IMR-90 (cell line): Measurements from ENCODE around the gene OSCP1. TPM values are rescaled to one million over a fixed set of nuclear protein-coding genes. Genes with fewer than 3 reads are reported as not detected.

Source experiments
- ATAC-seq: fragments of 200-7000 bp; cut with Tn5 transposase; 2 replicates; pipeline ENCODE4 v1.9.1; 2020; ENCODE audit warnings: low read depth, mild to moderate bottlenecking, moderate library complexity
- BruUV-seq: library from RNA; stranded (reverse); fragments of 400-500 nt; replicated peaks from 2 replicates; lab custom pipeline; 2021; lab: Mats Ljungman, UMichigan
- CTCF ChIA-PET: fragments of 300-600 bp; formaldehyde crosslinking; extraction: SDS; loops from one replicate; lab custom pipeline; 2021; ENCODE audit warnings: antibody characterized with exemption; lab: Yijun Ruan, JAX
- POLR2A ChIA-PET: fragments of 300-600 bp; sonication (Branson Sonifier 250); formaldehyde crosslinking; loops from one replicate; lab custom pipeline; 2022; ENCODE audit warnings: antibody characterized with exemption; ENCODE audit not compliant: unreplicated experiment; lab: Charles Lee
- DNase-seq: peaks from one replicate; pipeline ENCODE4 v3.0.0; 2013
- H2AFZ ChIP-seq: replicated peaks from 2 replicates; pipeline ENCODE3; 2013; ENCODE audit warnings: low read length, mild to moderate bottlenecking; ENCODE audit not compliant: poor library complexity
- H2AK5ac ChIP-seq: 2 replicates; pipeline ENCODE4 v1.6.1; 2013; ENCODE audit warnings: low read depth, low read length, inconsistent platforms
- H2AK9ac ChIP-seq: replicated peaks from 2 replicates; pipeline ENCODE3; 2013; ENCODE audit warnings: mild to moderate bottlenecking, low read depth, low read length, moderate library complexity; ENCODE audit not compliant: poor library complexity
- H2BK120ac ChIP-seq: 2 replicates; pipeline ENCODE4 v1.6.1; 2013; ENCODE audit warnings: low read depth, low read length, inconsistent platforms
- H2BK15ac ChIP-seq: 3 replicates; pipeline ENCODE4 v1.6.1; 2013; ENCODE audit warnings: low read depth, low read length, inconsistent platforms
- H2BK20ac ChIP-seq: 2 replicates; pipeline ENCODE4 v1.6.1; 2013; ENCODE audit warnings: low read depth, mild to moderate bottlenecking, inconsistent platforms, low read length, moderate library complexity
- H2BK5ac ChIP-seq: 2 replicates; pipeline ENCODE4 v1.6.1; 2013; ENCODE audit warnings: mild to moderate bottlenecking, low read depth, low read length, inconsistent platforms; ENCODE audit not compliant: poor library complexity, severe bottlenecking
- H3K14ac ChIP-seq: replicated peaks from 2 replicates; pipeline ENCODE4 v1.6.1; 2013; ENCODE audit warnings: low read depth, low read length, inconsistent platforms
- H3K18ac ChIP-seq: 2 replicates; pipeline ENCODE4 v1.6.1; 2013; ENCODE audit warnings: low read depth, low read length, control low read depth
- H3K23ac ChIP-seq: 2 replicates; pipeline ENCODE4 v1.6.1; 2013; ENCODE audit warnings: low read depth, low read length, inconsistent platforms
- H3K27ac ChIP-seq: 2 replicates; pipeline ENCODE4 v1.5.1; 2013; ENCODE audit warnings: mild to moderate bottlenecking, control low read depth, low read length; ENCODE audit not compliant: insufficient read depth
- H3K27me3 ChIP-seq: 2 replicates; pipeline ENCODE4 v1.6.1; 2013; ENCODE audit warnings: low read length; ENCODE audit not compliant: control insufficient read depth, insufficient read depth
- H3K36me3 ChIP-seq: 2 replicates; pipeline ENCODE4 v1.6.1; 2013; ENCODE audit warnings: low read length, mixed read lengths; ENCODE audit not compliant: control insufficient read depth, insufficient read depth
- H3K4ac ChIP-seq: 2 replicates; pipeline ENCODE4 v1.6.1; 2013; ENCODE audit warnings: low read depth, low read length, inconsistent platforms
- H3K4me1 ChIP-seq: 2 replicates; pipeline ENCODE4 v1.6.1; 2013; ENCODE audit warnings: low read length, mixed read lengths; ENCODE audit not compliant: control insufficient read depth, insufficient read depth
- H3K4me2 ChIP-seq: 2 replicates; pipeline ENCODE4 v1.6.1; 2013; ENCODE audit warnings: low read depth, mild to moderate bottlenecking, control low read depth, low read length, moderate library complexity
- H3K4me3 ChIP-seq: 2 replicates; pipeline ENCODE4 v1.5.1; 2013; ENCODE audit warnings: low read depth, mild to moderate bottlenecking, control low read depth, low read length, moderate library complexity; ENCODE audit not compliant: insufficient read depth
- H3K56ac ChIP-seq: 2 replicates; pipeline ENCODE4 v1.6.1; 2013; ENCODE audit warnings: low read length, inconsistent platforms; ENCODE audit not compliant: insufficient read depth; ENCODE audit errors: extremely low read depth
- H3K79me1 ChIP-seq, 2 experiments: 2 replicates each; pipeline ENCODE4 v1.6.1; 2013; ENCODE audit warnings: low read length in 2 of 2, inconsistent platforms in 1 of 2, low read depth in 1 of 2
- H3K9ac ChIP-seq: 2 replicates; pipeline ENCODE4 v1.6.1; 2013; ENCODE audit warnings: low read depth, low read length, control low read depth
- H3K9me1 ChIP-seq: 2 replicates; pipeline ENCODE4 v1.6.1; 2013; ENCODE audit warnings: low read length, inconsistent platforms; ENCODE audit not compliant: insufficient read depth
- H3K9me3 ChIP-seq: 2 replicates; pipeline ENCODE4 v1.6.1; 2013; ENCODE audit warnings: low read length; ENCODE audit not compliant: control insufficient read depth, insufficient read depth
- H4K20me1 ChIP-seq: 2 replicates; pipeline ENCODE4 v1.6.1; 2013; ENCODE audit warnings: low read length, inconsistent platforms; ENCODE audit not compliant: insufficient read depth
- H4K5ac ChIP-seq: 2 replicates; pipeline ENCODE4 v1.6.1; 2013; ENCODE audit warnings: mild to moderate bottlenecking, low read depth, low read length, control low read depth
- H4K8ac ChIP-seq, 2 experiments: 2 replicates each; pipeline ENCODE4 v1.6.1; 2013; ENCODE audit warnings: low read depth in 2 of 2, low read length in 2 of 2, control low read depth in 1 of 2, inconsistent platforms in 1 of 2
- H4K91ac ChIP-seq: 2 replicates; pipeline ENCODE4 v1.6.1; 2013; ENCODE audit warnings: low read depth, low read length, inconsistent platforms; ENCODE audit not compliant: insufficient read depth
- FOS ChIP-seq: fragments of 150-350 bp; IDR thresholded peaks from 2 replicates; pipeline ENCODE4 v1.6.1; 2016; ENCODE audit warnings: low read depth, low read length
- NFE2L2 ChIP-seq: fragments of 150-350 bp; IDR thresholded peaks from 2 replicates; pipeline ENCODE4 v1.6.1; 2016; ENCODE audit warnings: low read depth, mild to moderate bottlenecking, low read length
- WGBS, 2 experiments: methylation state at CpG; one replicate each; pipeline versions ENCODE4 v1.1.5 to v1.1.7; 2013; ENCODE audit warnings: missing lambda C conversion rate in 2 of 2; ENCODE audit not compliant: insufficient read length in 1 of 2; ENCODE audit errors: extremely low coverage in 2 of 2; 5-methylcytosine and 5-hydroxymethylcytosine counted together
- dilution Hi-C: fragments of 300-500 bp; cut with HindIII; formaldehyde crosslinking; loops from one replicate; pipeline ENCODE4 v1.14.3; 2018; ENCODE audit warnings: low sequenced_read_pairs; ENCODE audit not compliant: unreplicated experiment
- in situ Hi-C: fragments of 300-500 bp; cut with MboI; formaldehyde crosslinking; loops from 3 replicates; pipeline ENCODE4 v1.14.3; 2019; ENCODE audit warnings: low sequenced_read_pairs, inconsistent platforms, mixed read lengths
- intact Hi-C: fragments of 100-400 bp; cut with micrococcal nuclease; formaldehyde crosslinking; loops from 2 replicates; pipeline ENCODE4 v1.10.0; 2022
- polyA plus RNA-seq, 3 experiments: library from polyadenylated mRNA; depleted of rRNA; stranded (reverse); fragments of >200 nt; gene quantifications; 2 replicates each; pipeline ENCODE4 v1.2.3, GENCODE V29; 2012; ENCODE audit warnings: low replicate concordance in 1 of 3
- total RNA-seq: library from RNA; depleted of rRNA; stranded (reverse); fragments of >200 nt; gene quantifications from 2 replicates; pipeline ENCODE4 v1.2.3, GENCODE V29; 2012

Gene OSCP1
- total and polyA plus RNA-seq, 2 of the 4 experiments (the other 2 are of a cell fraction): 7.8 to 11.8 TPM

DNA sequence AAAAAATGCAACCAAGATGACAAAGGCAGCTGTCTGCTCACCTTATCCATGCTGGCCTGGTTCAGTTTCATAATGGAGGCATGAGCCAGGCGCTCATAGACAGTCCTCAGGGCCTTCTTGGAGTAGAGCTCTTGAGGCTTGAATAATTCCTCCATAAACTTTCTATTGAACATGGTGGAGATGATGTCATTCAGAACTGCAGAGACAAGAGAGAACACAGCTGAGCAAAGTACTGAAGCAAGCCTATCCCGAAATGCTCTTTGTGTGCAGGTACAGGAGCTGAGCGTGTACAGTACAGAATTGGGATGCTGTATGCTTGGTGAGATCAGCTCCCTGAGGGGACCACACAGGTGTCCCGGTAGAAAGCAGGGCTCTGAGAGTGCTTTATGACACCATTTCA is 11.5 kb downstream of the OSCP1 start:
- no TSS peak for BruUV-seq

More for the DNA sequence above, 11.5 kb downstream of the OSCP1 start:
- Histone ChIP-seq H2BK120ac (no peak overlapping the region), H3K4me2 (no peak overlapping the region), H4K20me1 (no peaks in the 10 kb centered on the region; the same call in 1 of the 2 replicates), H2BK20ac (no peak overlapping the region), H2BK15ac (no peak overlapping the region), H3K4me3 (no peak overlapping the region), H3K4me1 (peaks cover 3% of the 10 kb centered on the region; the same call in 1 of the 2 replicates), H3K14ac (no peak overlapping the region), H2BK5ac (no peak overlapping the region), H4K8ac (no peak overlapping the region), H3K18ac (no peak overlapping the region), H3K56ac (no peak overlapping the region), H3K9ac (no peak overlapping the region), H2AFZ (no peak overlapping the region), H2AK9ac (no peak overlapping the region), H3K9me3 (no peaks in the 10 kb centered on the region), H3K27ac (no peak overlapping the region), H3K79me1 (no peaks in the 10 kb centered on the region), H3K9me1 (peaks cover 3% of the 10 kb centered on the region), H4K5ac (no peak overlapping the region), H3K27me3 (no peaks in the 10 kb centered on the region), H4K91ac (no peak overlapping the region), H3K23ac (no peak overlapping the region), H2AK5ac (no peak overlapping the region), H3K36me3 (0 out of 2 replicates have a peak, but pooled peaks cover 2% of the 10 kb centered on the region), H3K4ac (no peak overlapping the region)
- 92% methylated on average over 2 of the region's 4 CpGs; no CpG with 5 or more reads in 1 of the 2 experiments for WGBS, 2 experiments
- TF ChIP-seq FOS: no peak
- no peak for TF ChIP-seq NFE2L2
- ATAC-seq: no peak
- intact Hi-C loops (no loop called here), dilution Hi-C loops (no loop called here), in situ Hi-C loops (no loop called here)
- no peak for DNase-seq
- CTCF ChIA-PET: no interaction called here
- POLR2A ChIA-PET: no interaction called here
